Activated CD8-positive, alpha-beta T cell treated with anti-CD3 and anti-CD28 coated beads for 36 hours (primary cell): ENCODE data around the gene CEP41. TPM values are rescaled to one million over a fixed set of nuclear protein-coding genes. Genes with fewer than 3 reads are reported as not detected.
A peak's percentile ranks its signal among the peaks of the same experiment; 100 is the strongest.

Experiments
- ATAC-seq: fragments of 200-7000 bp; cut with Tn5 transposase; one replicate; pipeline ENCODE4 v1.10.0; 2021; ENCODE audit warnings: mild to moderate bottlenecking, moderate library complexity
- CTCF ChIA-PET: fragments of 350-600 bp; sonication (Branson Sonifier 250); formaldehyde crosslinking; loops from one replicate; lab custom pipeline; 2021; ENCODE audit warnings: antibody characterized with exemption; lab: Charles Lee
- POLR2A ChIA-PET: fragments of 350-600 bp; sonication (Branson Sonifier 250); formaldehyde crosslinking; loops from one replicate; lab custom pipeline; 2021; ENCODE audit warnings: antibody characterized with exemption; lab: Charles Lee
- DNase-seq: peaks from one replicate; pipeline ENCODE4 v3.0.0-alpha.2; 2020
- H3K27ac Mint-ChIP-seq: one replicate; pipeline ENCODE4 v1.8.0; 2021; ENCODE audit warnings: mild to moderate bottlenecking, mixed read lengths
- H3K27me3 Mint-ChIP-seq: one replicate; pipeline ENCODE4 v1.8.0; 2021; ENCODE audit warnings: mixed read lengths
- H3K36me3 Mint-ChIP-seq: one replicate; pipeline ENCODE4 v1.8.0; 2021; ENCODE audit warnings: low read depth, mixed read lengths
- H3K4me1 Mint-ChIP-seq: one replicate; pipeline ENCODE4 v1.8.0; 2021; ENCODE audit warnings: low read depth, mixed read lengths
- H3K4me3 Mint-ChIP-seq: one replicate; pipeline ENCODE4 v1.8.0; 2021; ENCODE audit warnings: mild to moderate bottlenecking, moderate library complexity, mixed read lengths
- H3K9me3 Mint-ChIP-seq: one replicate; pipeline ENCODE4 v1.8.0; 2021; ENCODE audit warnings: mixed read lengths
- CTCF ChIP-seq: fragments of 200-600 bp; IDR thresholded peaks from one replicate; pipeline ENCODE4 v1.8.0; 2022; ENCODE audit warnings: antibody characterized with exemption, mild to moderate bottlenecking
- intact Hi-C: fragments of 100-400 bp; cut with micrococcal nuclease; formaldehyde crosslinking; loops from one replicate; pipeline ENCODE4 v1.10.0; 2022
- total RNA-seq, 2 experiments: library from RNA; stranded (reverse); gene quantifications; one replicate each; pipeline ENCODE4 v1.2.3, GENCODE V29; 2021

The CEP41 gene
- total RNA-seq, 2 experiments from 2014 or later = 28.0 to 28.1 TPM

DNA sequence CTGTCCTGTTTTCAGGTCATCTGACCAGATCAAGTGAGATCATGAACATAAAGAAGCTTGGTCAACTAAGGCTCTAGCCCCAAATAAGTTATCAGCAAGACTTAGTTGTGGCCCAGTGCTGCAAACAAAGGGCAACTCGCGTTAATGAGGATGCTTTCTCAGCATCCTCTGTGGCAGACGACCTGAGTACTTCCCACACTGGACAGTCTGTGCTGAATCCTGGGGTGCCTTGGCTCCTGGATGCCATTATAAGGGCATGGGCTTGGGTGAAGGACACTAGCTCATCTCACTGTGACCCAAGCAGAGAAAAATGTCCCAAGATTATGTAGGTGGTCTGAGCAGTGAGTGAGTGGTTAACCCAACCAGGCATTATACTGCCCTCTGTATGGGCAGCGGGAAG lies 82.3 kb downstream of the CEP41 start:
- ATAC-seq (no peak), DNase-seq (no peak)
- Mint-ChIP-seq H3K9me3 (peaks cover 13% of the 10 kb centered on the region), H3K27me3 (no peaks in the 10 kb centered on the region), H3K36me3 (no peaks in the 10 kb centered on the region), H3K27ac (no peak overlapping the region), H3K4me1 (peaks cover 2% of the 10 kb centered on the region), H3K4me3 (no peak overlapping the region)
- CTCF ChIA-PET = no interaction called here
- intact Hi-C loops = no loop called here
- no peak for TF ChIP-seq CTCF
- POLR2A ChIA-PET = no interaction called here

GRCh38 chr7:130356876-130357611 lies 83.8 kb downstream of the CEP41 start:
- POLR2A ChIA-PET = no interaction called here
- ATAC-seq = peak; percentile 47
- no peaks in the 10 kb centered on the region for H3K27me3 Mint-ChIP-seq
- CTCF ChIA-PET = no interaction called here
- intact Hi-C loops = no loop called here
- no peak overlapping the region for H3K4me3 Mint-ChIP-seq
- DNase-seq = peak; percentile 31
- TF ChIP-seq CTCF = no peak
- peak overlapping the region; percentile 34 for H3K27ac Mint-ChIP-seq
- peaks cover 5% of the 10 kb centered on the region for H3K4me1 Mint-ChIP-seq
- peaks cover 13% of the 10 kb centered on the region for H3K9me3 Mint-ChIP-seq
- no peaks in the 10 kb centered on the region for H3K36me3 Mint-ChIP-seq

DNA sequence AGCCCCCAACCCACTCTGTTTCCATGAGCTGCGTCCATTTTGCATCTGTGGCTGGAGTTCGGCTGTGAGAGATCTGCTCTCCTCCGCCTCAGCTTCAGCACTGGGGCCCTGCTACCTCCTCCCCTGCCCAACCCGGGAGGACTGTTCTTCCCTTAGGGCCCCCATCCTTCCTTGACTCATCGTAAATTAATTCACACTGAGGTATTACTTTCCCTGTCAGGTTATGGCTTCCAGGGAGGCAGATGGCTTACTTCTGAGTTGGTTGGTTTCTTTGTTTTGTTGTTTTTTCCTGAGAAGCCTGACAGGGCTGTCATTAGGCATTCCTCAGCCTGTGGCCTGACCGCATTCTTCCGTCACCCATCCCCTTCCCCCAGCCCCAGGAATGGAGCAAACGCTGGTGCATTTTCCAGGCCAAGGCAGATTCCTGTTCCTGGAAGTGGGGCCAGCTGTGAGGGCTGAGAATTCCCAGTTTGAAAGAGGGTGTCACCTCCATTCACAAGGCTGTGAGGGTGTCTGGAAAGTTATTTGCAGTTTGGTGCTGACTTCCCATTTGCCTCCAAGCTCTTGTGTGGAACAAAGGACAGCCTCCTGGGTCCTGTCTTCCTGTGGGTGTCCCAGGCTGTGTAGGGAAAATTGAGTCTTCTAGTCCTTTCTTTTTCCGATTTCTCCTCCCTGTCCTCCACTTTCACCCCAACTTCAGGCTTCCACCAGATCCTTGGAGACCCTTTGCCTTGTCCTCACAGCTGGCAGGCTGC lies 84.5 kb downstream of the CEP41 start:
- intact Hi-C loops = no loop called here
- peaks cover 12% of the 10 kb centered on the region for H3K4me1 Mint-ChIP-seq
- TF ChIP-seq CTCF = no peak
- ATAC-seq = no peak
- H3K27me3 Mint-ChIP-seq = no peaks in the 10 kb centered on the region
- peak overlapping the region; percentile 34 for H3K27ac Mint-ChIP-seq
- H3K9me3 Mint-ChIP-seq = peaks cover 13% of the 10 kb centered on the region
- H3K36me3 Mint-ChIP-seq = no peaks in the 10 kb centered on the region
- no peak for DNase-seq
- H3K4me3 Mint-ChIP-seq = no peak overlapping the region
- POLR2A ChIA-PET = no interaction called here
- CTCF ChIA-PET = no interaction called here

GRCh38 chr7:130353196-130353595 lies 87.6 kb downstream of the CEP41 start:
- ChIA-PET POLR2A (no interaction called here), CTCF (no interaction called here)
- Mint-ChIP-seq H3K9me3 (no peaks in the 10 kb centered on the region), H3K36me3 (no peaks in the 10 kb centered on the region), H3K27ac (no peak overlapping the region), H3K4me1 (peaks cover 21% of the 10 kb centered on the region), H3K27me3 (no peaks in the 10 kb centered on the region), H3K4me3 (no peak overlapping the region)
- no peak for ATAC-seq
- DNase-seq = no peak
- TF ChIP-seq CTCF = no peak
- intact Hi-C loops = no loop called here
